ENCODE measurements around the gene NCAM2. TPM values are rescaled to one million over a fixed set of nuclear protein-coding genes. Genes with fewer than 3 reads are reported as not detected.

Gene NCAM2
- total RNA-seq, 1 donor from 2014 or later, result 16.3 TPM

- Mint-ChIP-seq H3K4me3 (ENCODE audit: unreplicated experiment) (no peak overlapping the region), H3K9me3 (ENCODE audit: low read depth) (no peaks in the 10 kb centered on the region), H3K36me3 (ENCODE audit: low read depth) (peaks cover 2% of the 10 kb centered on the region), H3K27me3 (ENCODE audit: low read depth) (no peaks in the 10 kb centered on the region), H3K27ac (ENCODE audit: unreplicated experiment) (no peak overlapping the region), H3K4me1 (ENCODE audit: low read depth) (peaks cover 29% of the 10 kb centered on the region)
- DNase-seq (ENCODE audit: low spot score), result no peak
- TF ChIP-seq, protein P1, sequence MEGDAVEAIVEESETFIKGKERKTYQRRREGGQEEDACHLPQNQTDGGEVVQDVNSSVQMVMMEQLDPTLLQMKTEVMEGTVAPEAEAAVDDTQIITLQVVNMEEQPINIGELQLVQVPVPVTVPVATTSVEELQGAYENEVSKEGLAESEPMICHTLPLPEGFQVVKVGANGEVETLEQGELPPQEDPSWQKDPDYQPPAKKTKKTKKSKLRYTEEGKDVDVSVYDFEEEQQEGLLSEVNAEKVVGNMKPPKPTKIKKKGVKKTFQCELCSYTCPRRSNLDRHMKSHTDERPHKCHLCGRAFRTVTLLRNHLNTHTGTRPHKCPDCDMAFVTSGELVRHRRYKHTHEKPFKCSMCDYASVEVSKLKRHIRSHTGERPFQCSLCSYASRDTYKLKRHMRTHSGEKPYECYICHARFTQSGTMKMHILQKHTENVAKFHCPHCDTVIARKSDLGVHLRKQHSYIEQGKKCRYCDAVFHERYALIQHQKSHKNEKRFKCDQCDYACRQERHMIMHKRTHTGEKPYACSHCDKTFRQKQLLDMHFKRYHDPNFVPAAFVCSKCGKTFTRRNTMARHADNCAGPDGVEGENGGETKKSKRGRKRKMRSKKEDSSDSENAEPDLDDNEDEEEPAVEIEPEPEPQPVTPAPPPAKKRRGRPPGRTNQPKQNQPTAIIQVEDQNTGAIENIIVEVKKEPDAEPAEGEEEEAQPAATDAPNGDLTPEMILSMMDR (IDR thresholded peaks at IDR 0.05), result no peak
Measured at GRCh38 chr21:21195417-21195943, 197.3 kb downstream of the NCAM2 start.

DNA sequence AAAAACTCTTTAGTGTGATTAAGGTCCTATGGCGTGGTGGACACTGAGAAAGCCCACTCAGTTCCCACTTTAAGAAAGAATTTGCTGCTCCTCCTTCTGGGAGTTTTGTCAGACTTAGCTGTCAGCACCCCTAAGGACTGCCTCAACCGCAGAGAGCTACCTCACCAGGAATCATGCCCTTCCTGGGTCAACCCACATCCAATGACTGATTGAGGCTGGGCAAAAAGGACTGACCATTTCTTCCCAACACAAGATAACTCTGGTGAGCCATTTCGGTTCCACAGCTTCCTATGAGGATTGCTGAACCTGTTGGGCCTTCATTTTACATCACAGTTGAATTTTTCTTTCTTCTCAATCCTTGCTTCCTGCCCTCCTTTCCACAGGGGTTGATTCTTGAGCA, 197.9 kb downstream of the NCAM2 start:
- Mint-ChIP-seq H3K9me3 (ENCODE audit: low read depth) (no peaks in the 10 kb centered on the region), H3K4me1 (ENCODE audit: low read depth) (peaks cover 35% of the 10 kb centered on the region), H3K4me3 (ENCODE audit: unreplicated experiment) (no peak overlapping the region), H3K27ac (ENCODE audit: unreplicated experiment) (no peak overlapping the region), H3K27me3 (ENCODE audit: low read depth) (no peaks in the 10 kb centered on the region), H3K36me3 (ENCODE audit: low read depth) (peaks cover 2% of the 10 kb centered on the region)
- TF ChIP-seq, protein P1 (IDR thresholded peaks at IDR 0.05), result no peak
- no peak for DNase-seq (ENCODE audit: low spot score)

DNA sequence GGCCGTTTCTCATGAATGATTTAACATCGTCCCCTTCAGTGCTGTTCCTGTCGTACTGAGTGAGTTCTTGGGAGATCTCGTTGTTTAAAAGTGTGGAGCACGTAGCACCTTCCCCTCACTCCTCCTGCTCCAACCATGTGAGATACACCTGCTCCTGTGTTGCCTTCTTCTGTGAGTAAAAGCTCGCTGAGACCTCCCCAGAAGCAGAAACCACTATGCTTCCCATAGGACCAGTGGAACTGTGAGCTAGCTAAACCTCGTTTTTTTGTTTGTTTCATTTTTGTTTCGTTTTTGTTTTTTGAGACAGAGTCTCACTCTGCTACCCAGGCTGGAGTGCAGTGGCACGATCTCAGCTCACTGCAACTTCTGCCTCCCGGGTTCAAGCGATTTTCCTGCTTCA, 198.6 kb downstream of the NCAM2 start:
- no peak overlapping the region for H3K27ac Mint-ChIP-seq (ENCODE audit: unreplicated experiment)

GRCh38 chr21:21199342-21200102, 201.3 kb downstream of the NCAM2 start:
- H3K4me1 Mint-ChIP-seq (ENCODE audit: low read depth), result peaks cover 42% of the 10 kb centered on the region
- peaks cover 2% of the 10 kb centered on the region for H3K36me3 Mint-ChIP-seq (ENCODE audit: low read depth)
- H3K4me3 Mint-ChIP-seq (ENCODE audit: unreplicated experiment), result no peak overlapping the region
- no peaks in the 10 kb centered on the region for H3K9me3 Mint-ChIP-seq (ENCODE audit: low read depth)
- H3K27me3 Mint-ChIP-seq (ENCODE audit: low read depth), result no peaks in the 10 kb centered on the region
- TF ChIP-seq, protein P1 (IDR thresholded peaks at IDR 0.05), result no peak
- no peak for DNase-seq (ENCODE audit: low spot score)
- peak overlapping the region; percentile 88 for H3K27ac Mint-ChIP-seq (ENCODE audit: unreplicated experiment)

More for the DNA sequence above, 198.6 kb downstream of the NCAM2 start:
- H3K9me3 Mint-ChIP-seq (ENCODE audit: low read depth), result no peaks in the 10 kb centered on the region
- H3K27me3 Mint-ChIP-seq (ENCODE audit: low read depth), result no peaks in the 10 kb centered on the region
- peaks cover 42% of the 10 kb centered on the region for H3K4me1 Mint-ChIP-seq (ENCODE audit: low read depth)
- no peak overlapping the region for H3K4me3 Mint-ChIP-seq (ENCODE audit: unreplicated experiment)
- TF ChIP-seq, protein P1 (IDR thresholded peaks at IDR 0.05), result no peak
- no peak for DNase-seq (ENCODE audit: low spot score)
- H3K36me3 Mint-ChIP-seq (ENCODE audit: low read depth), result peaks cover 2% of the 10 kb centered on the region

GRCh38 chr21:21200103-21200938, 202.1 kb downstream of the NCAM2 start:
- Mint-ChIP-seq H3K9me3 (ENCODE audit: low read depth) (no peaks in the 10 kb centered on the region), H3K4me3 (ENCODE audit: unreplicated experiment) (peak overlapping the region; percentile 28), H3K36me3 (ENCODE audit: low read depth) (peaks cover 2% of the 10 kb centered on the region), H3K4me1 (ENCODE audit: low read depth) (peaks cover 39% of the 10 kb centered on the region), H3K27me3 (ENCODE audit: low read depth) (no peaks in the 10 kb centered on the region), H3K27ac (ENCODE audit: unreplicated experiment) (peak overlapping the region; percentile 88)
- no peak for DNase-seq (ENCODE audit: low spot score)
- TF ChIP-seq, protein P1 (IDR thresholded peaks at IDR 0.05), result no peak

All from chondrocyte (in vitro differentiated cells).